Measurements from ENCODE around the gene DCAF11.

Gene DCAF11

GRCh38 chr14:24130380-24130716, 15.8 kb downstream of the DCAF11 start, which contains the start of gene FITM1:
Gene FITM1, plus strand, starts transcription at chr14:24130659. Its CDS starts 905 bp downstream, at chr14:24131564.
- H3K4me2 ChIP-seq (ENCODE audit: low read length), result peak within 1 kb of the TSS; percentile 44
- no peaks in the 10 kb centered on the region for H4K20me1 ChIP-seq (ENCODE audit: insufficient read depth, low read length)
- no peaks in the 10 kb centered on the region for H3K9me3 ChIP-seq (ENCODE audit: insufficient read depth, low read length)
- H3K4me3 ChIP-seq (ENCODE audit: low read length), result no peak within 1 kb of the TSS; the same call in 1 of the 2 replicates
- peaks cover 18% of the 10 kb centered on the region for H3K4me1 ChIP-seq (ENCODE audit: low read length)
- H2AFZ ChIP-seq (ENCODE audit: low read depth, low read length), result 0 out of 2 replicates have a peak within 1 kb of the TSS, but pooled peaks have one; percentile 19
- H3K79me2 ChIP-seq (ENCODE audit: low read length), result no peaks in the 10 kb centered on the region
- H3K9ac ChIP-seq (ENCODE audit: low read length), result peak within 1 kb of the TSS; percentile 33; the same call in 1 of the 2 replicates
- H3K27ac ChIP-seq (ENCODE audit: low read length), result peak within 1 kb of the TSS; percentile 50
- H3K36me3 ChIP-seq (replicated peaks; ENCODE audit: low read depth, low read length), result no peaks in the 10 kb centered on the region
- no peaks in the 10 kb centered on the region for H3K27me3 ChIP-seq (ENCODE audit: low read depth, low read length)
- TF ChIP-seq EZH2phosphoT487 (IDR thresholded peaks at IDR 0.05; ENCODE audit: low read depth), result no peak
- TF ChIP-seq CTCF (IDR thresholded peaks at IDR 0.05; ENCODE audit: low read depth, low read length), result no peak

- H3K27ac ChIP-seq (ENCODE audit: low read length), result peak overlapping the region; percentile 50
Measured at GRCh38 chr14:24130717-24131548, 16.4 kb downstream of the DCAF11 start.

GRCh38 chr14:24131549-24131966, 17.0 kb downstream of the DCAF11 start:
- no peak for TF ChIP-seq CTCF (IDR thresholded peaks at IDR 0.05; ENCODE audit: low read depth, low read length)
- no peak for TF ChIP-seq EZH2phosphoT487 (IDR thresholded peaks at IDR 0.05; ENCODE audit: low read depth)
- Histone ChIP-seq H3K9me3 (ENCODE audit: insufficient read depth, low read length) (no peaks in the 10 kb centered on the region), H4K20me1 (ENCODE audit: insufficient read depth, low read length) (no peaks in the 10 kb centered on the region), H3K27me3 (ENCODE audit: low read depth, low read length) (no peaks in the 10 kb centered on the region), H3K79me2 (ENCODE audit: low read length) (peaks cover 6% of the 10 kb centered on the region), H3K36me3 (replicated peaks; ENCODE audit: low read depth, low read length) (peaks cover 1% of the 10 kb centered on the region), H3K4me2 (ENCODE audit: low read length) (no peak overlapping the region), H3K27ac (ENCODE audit: low read length) (no peak overlapping the region), H2AFZ (ENCODE audit: low read depth, low read length) (no peak overlapping the region), H3K4me3 (ENCODE audit: low read length) (no peak overlapping the region), H3K4me1 (ENCODE audit: low read length) (peaks cover 19% of the 10 kb centered on the region), H3K9ac (ENCODE audit: low read length) (no peak overlapping the region)

More at GRCh38 chr14:24130717-24131548, 16.4 kb downstream of the DCAF11 start:
- no peaks in the 10 kb centered on the region; the same call in 1 of the 2 replicates for H3K79me2 ChIP-seq (ENCODE audit: low read length)
- H3K36me3 ChIP-seq (replicated peaks; ENCODE audit: low read depth, low read length), result no peaks in the 10 kb centered on the region
- no peaks in the 10 kb centered on the region for H3K9me3 ChIP-seq (ENCODE audit: insufficient read depth, low read length)
- peaks cover 19% of the 10 kb centered on the region for H3K4me1 ChIP-seq (ENCODE audit: low read length)
- no peaks in the 10 kb centered on the region for H4K20me1 ChIP-seq (ENCODE audit: insufficient read depth, low read length)
- no peaks in the 10 kb centered on the region for H3K27me3 ChIP-seq (ENCODE audit: low read depth, low read length)
- TF ChIP-seq EZH2phosphoT487 (IDR thresholded peaks at IDR 0.05; ENCODE audit: low read depth) (no peak), CTCF (IDR thresholded peaks at IDR 0.05; ENCODE audit: low read depth, low read length) (no peak)
- H2AFZ ChIP-seq (ENCODE audit: low read depth, low read length), result 0 out of 2 replicates have a peak overlapping the region, but pooled peaks have one; percentile 19
- H3K4me3 ChIP-seq (ENCODE audit: low read length), result no peak overlapping the region; the same call in 1 of the 2 replicates
- H3K4me2 ChIP-seq (ENCODE audit: low read length), result peak overlapping the region; percentile 44
- H3K9ac ChIP-seq (ENCODE audit: low read length), result peak overlapping the region; percentile 33; the same call in 1 of the 2 replicates

GRCh38 chr14:24132061-24132685, 17.6 kb downstream of the DCAF11 start:
- no peaks in the 10 kb centered on the region for H3K27me3 ChIP-seq (ENCODE audit: low read depth, low read length)
- no peaks in the 10 kb centered on the region for H4K20me1 ChIP-seq (ENCODE audit: insufficient read depth, low read length)
- H2AFZ ChIP-seq (ENCODE audit: low read depth, low read length), result no peak overlapping the region
- H3K4me1 ChIP-seq (ENCODE audit: low read length), result peaks cover 23% of the 10 kb centered on the region
- no peak overlapping the region for H3K9ac ChIP-seq (ENCODE audit: low read length)
- H3K79me2 ChIP-seq (ENCODE audit: low read length), result peaks cover 12% of the 10 kb centered on the region
- H3K36me3 ChIP-seq (replicated peaks; ENCODE audit: low read depth, low read length), result peaks cover 3% of the 10 kb centered on the region
- H3K27ac ChIP-seq (ENCODE audit: low read length), result no peak overlapping the region
- no peak overlapping the region for H3K4me2 ChIP-seq (ENCODE audit: low read length)
- TF ChIP-seq CTCF (IDR thresholded peaks at IDR 0.05; ENCODE audit: low read depth, low read length) (no peak), EZH2phosphoT487 (IDR thresholded peaks at IDR 0.05; ENCODE audit: low read depth) (no peak)
- no peaks in the 10 kb centered on the region for H3K9me3 ChIP-seq (ENCODE audit: insufficient read depth, low read length)
- H3K4me3 ChIP-seq (ENCODE audit: low read length), result no peak overlapping the region

Measured in OCI-LY3 (cell line).